ENCODE data around the gene SLU7. TPM values are rescaled to one million over a fixed set of nuclear protein-coding genes. Genes with fewer than 3 reads are reported as not detected.

SLU7 gene
- total RNA-seq, 1 donor from 2014 or later = 16.2 TPM

DNA sequence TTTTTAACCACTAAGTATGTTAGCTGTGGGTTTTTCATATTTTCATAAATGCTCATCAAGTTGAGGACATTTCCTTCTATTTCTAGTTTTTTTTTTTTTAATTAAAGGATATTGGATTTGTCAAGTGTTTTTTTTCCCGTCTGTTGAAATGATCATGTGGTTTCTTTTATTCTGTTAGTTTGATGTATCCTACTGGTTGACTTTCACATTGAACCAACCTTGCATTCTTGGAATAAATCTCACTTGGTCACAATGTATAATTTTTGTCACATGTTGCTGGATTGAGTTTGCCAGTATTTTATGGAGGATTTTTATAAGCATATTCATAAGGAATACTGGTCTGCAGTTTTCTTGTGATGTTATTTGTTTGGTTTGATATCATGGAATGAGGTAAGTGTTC is 31.4 kb downstream of the SLU7 start:
- Histone ChIP-seq H3K9ac (ENCODE audit: low read depth in 1 of 3, low read length in 3 of 3) (no peak overlapping the region), H3K9me3 (ENCODE audit: control insufficient read depth in 3 of 3, low read length in 3 of 3) (peaks cover 0 to 2% (median 0%) of the 10 kb centered on the region in 3 donors), H3K27me3 (ENCODE audit: control insufficient read depth in 3 of 3, insufficient read depth in 3 of 3, low read length in 3 of 3) (no peaks in the 10 kb centered on the region), H3K4me3 (ENCODE audit: low read length in 3 of 3) (no peak overlapping the region), H3K27ac (ENCODE audit: low read depth, low read length) (no peak overlapping the region), H3K36me3 (ENCODE audit: control insufficient read depth in 3 of 3, insufficient read depth in 3 of 3, low read length in 3 of 3) (no peaks in the 10 kb centered on the region), H3K4me1 (ENCODE audit: control insufficient read depth in 3 of 3, insufficient read depth in 3 of 3, low read length in 3 of 3) (peaks cover 0 to under 1% (median 0%) of the 10 kb centered on the region in 3 donors)

DNA sequence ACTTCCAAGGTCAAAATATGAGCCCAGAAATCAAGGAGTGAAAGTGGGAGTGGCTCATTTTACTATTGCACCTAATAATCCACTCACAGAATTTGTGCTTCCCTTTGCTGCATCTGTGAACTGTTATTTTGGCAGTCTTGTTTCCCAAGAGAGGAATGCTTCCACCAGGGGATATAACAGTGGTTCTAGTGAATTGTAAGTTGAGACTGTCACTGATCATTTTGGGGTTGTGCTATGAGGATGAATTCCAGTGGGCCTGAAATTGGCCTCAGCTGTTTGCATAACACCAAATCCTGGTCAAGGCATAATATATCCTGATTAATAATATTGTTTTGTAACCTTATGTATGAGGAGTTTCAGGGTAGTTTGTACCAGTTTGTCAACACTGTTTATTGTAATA is 33.4 kb downstream of the SLU7 start:
- Histone ChIP-seq H3K9ac (ENCODE audit: low read depth in 1 of 3, low read length in 3 of 3) (no peak overlapping the region), H3K27me3 (ENCODE audit: control insufficient read depth in 3 of 3, insufficient read depth in 3 of 3, low read length in 3 of 3) (no peaks in the 10 kb centered on the region), H3K4me3 (ENCODE audit: low read length in 3 of 3) (no peak overlapping the region), H3K4me1 (ENCODE audit: control insufficient read depth in 3 of 3, insufficient read depth in 3 of 3, low read length in 3 of 3) (peaks cover 0 to 3% (median 0%) of the 10 kb centered on the region in 3 donors), H3K27ac (ENCODE audit: low read depth, low read length) (no peak overlapping the region), H3K9me3 (ENCODE audit: control insufficient read depth in 3 of 3, low read length in 3 of 3) (peaks cover 0 to 2% (median 0%) of the 10 kb centered on the region in 3 donors), H3K36me3 (ENCODE audit: control insufficient read depth in 3 of 3, insufficient read depth in 3 of 3, low read length in 3 of 3) (no peaks in the 10 kb centered on the region)

DNA sequence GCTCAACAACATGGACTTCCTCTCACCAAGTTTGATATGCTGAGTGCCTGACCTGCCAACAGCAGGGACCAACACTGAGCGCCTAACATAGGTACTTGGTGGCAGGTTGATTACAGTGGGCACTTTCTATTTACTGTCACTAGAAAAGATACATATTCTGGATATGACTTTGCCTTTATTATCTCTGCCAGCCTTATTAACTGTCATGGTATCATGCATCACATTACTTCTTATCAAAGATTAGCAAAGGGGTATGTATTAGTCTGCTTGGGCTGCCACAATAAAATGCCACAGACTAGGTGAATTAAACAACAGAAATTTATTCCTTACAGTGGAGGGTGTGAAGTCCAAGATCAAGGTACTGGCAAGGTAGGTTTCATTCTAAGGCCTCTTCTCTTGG is 34.2 kb downstream of the SLU7 start:
- Histone ChIP-seq H3K9ac (ENCODE audit: low read depth in 1 of 3, low read length in 3 of 3) (no peak overlapping the region), H3K4me3 (ENCODE audit: low read length in 3 of 3) (no peak overlapping the region), H3K27me3 (ENCODE audit: control insufficient read depth in 3 of 3, insufficient read depth in 3 of 3, low read length in 3 of 3) (no peaks in the 10 kb centered on the region), H3K9me3 (ENCODE audit: control insufficient read depth in 3 of 3, low read length in 3 of 3) (peaks cover 0 to 2% (median 0%) of the 10 kb centered on the region in 3 donors), H3K36me3 (ENCODE audit: control insufficient read depth in 3 of 3, insufficient read depth in 3 of 3, low read length in 3 of 3) (no peaks in the 10 kb centered on the region), H3K27ac (ENCODE audit: low read depth, low read length) (no peak overlapping the region), H3K4me1 (ENCODE audit: control insufficient read depth in 3 of 3, insufficient read depth in 3 of 3, low read length in 3 of 3) (peaks cover 0 to 3% (median 0%) of the 10 kb centered on the region in 3 donors)

DNA sequence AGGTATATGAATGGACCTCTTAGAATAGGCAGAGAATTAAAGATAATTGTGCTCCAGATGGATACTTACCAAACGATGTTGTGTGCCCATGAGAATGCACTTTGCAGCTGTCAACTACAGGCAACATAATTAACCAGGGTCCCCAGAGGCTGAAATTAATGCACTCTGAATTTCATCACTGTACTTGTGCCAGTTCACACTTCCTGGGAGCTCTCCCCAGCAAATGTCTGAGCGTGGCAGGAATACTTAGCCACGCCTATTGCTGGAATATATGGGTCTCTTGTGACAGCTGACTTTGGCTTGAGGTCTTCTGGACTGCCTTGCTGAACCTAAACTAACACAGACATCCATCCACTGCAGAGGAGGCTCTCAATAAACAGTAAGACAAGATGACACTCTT is 36.5 kb downstream of the SLU7 start:
- H3K9me3 ChIP-seq (ENCODE audit: control insufficient read depth in 3 of 3, low read length in 3 of 3) = peaks cover 0 to 2% (median 0%) of the 10 kb centered on the region in 3 donors
- no peak overlapping the region for H3K4me3 ChIP-seq (ENCODE audit: low read length in 3 of 3)
- H3K9ac ChIP-seq (ENCODE audit: low read depth in 1 of 3, low read length in 3 of 3) = no peak overlapping the region
- H3K36me3 ChIP-seq (ENCODE audit: control insufficient read depth in 3 of 3, insufficient read depth in 3 of 3, low read length in 3 of 3) = no peaks in the 10 kb centered on the region
- peaks cover 0 to 5% (median 0%) of the 10 kb centered on the region in 3 donors for H3K4me1 ChIP-seq (ENCODE audit: control insufficient read depth in 3 of 3, insufficient read depth in 3 of 3, low read length in 3 of 3)
- no peaks in the 10 kb centered on the region for H3K27me3 ChIP-seq (ENCODE audit: control insufficient read depth in 3 of 3, insufficient read depth in 3 of 3, low read length in 3 of 3)
- no peak overlapping the region for H3K27ac ChIP-seq (ENCODE audit: low read depth, low read length)

DNA sequence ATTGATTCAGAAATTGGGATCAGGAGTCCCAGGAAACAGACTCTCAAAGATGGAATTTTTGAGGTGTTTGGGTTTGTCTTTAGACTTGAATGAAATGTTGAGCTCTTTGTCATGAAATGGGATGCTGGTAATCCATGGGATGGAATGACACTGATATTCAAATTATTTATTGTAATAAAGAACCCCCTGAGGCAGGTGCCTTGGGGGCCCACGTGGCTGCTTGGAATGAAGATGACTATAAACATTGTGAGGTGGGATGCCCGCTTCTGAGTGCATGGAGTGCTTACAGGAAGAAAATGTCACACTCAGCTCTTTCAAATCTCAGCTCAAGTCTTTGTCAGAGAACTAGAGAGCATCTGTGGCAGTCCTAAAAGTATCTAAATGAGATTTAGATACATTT is 38.8 kb downstream of the SLU7 start:
- Histone ChIP-seq H3K4me3 (ENCODE audit: low read length in 3 of 3) (no peak overlapping the region), H3K27ac (ENCODE audit: low read depth, low read length) (no peak overlapping the region), H3K9me3 (ENCODE audit: control insufficient read depth in 3 of 3, low read length in 3 of 3) (peaks cover 0 to 2% (median 0%) of the 10 kb centered on the region in 3 donors), H3K27me3 (ENCODE audit: control insufficient read depth in 3 of 3, insufficient read depth in 3 of 3, low read length in 3 of 3) (no peaks in the 10 kb centered on the region), H3K36me3 (ENCODE audit: control insufficient read depth in 3 of 3, insufficient read depth in 3 of 3, low read length in 3 of 3) (no peaks in the 10 kb centered on the region), H3K4me1 (ENCODE audit: control insufficient read depth in 3 of 3, insufficient read depth in 3 of 3, low read length in 3 of 3) (peaks cover 0 to 5% (median 0%) of the 10 kb centered on the region in 3 donors), H3K9ac (ENCODE audit: low read depth in 1 of 3, low read length in 3 of 3) (no peak overlapping the region)

DNA sequence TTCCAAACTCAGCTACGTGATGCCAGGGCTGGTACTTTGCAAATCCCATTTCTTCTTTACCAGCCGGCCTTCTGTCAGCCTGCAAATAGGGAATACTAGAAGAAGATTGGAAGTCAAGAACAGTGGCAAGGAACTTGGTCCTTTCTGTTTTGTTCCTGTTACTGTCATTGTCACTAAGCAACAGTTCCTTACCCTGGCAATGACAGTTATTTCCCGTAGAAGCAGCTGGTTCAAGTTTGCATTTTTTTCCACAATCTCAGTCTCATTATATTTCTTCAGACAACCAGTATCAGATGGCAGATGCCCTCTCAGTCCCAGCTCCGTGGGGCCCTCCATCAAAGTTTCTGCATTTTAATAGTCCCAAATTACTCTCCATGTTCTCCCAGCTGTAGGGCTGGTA is 39.4 kb downstream of the SLU7 start:
- H3K27ac ChIP-seq (ENCODE audit: low read depth, low read length) = no peak overlapping the region
- no peaks in the 10 kb centered on the region for H3K36me3 ChIP-seq (ENCODE audit: control insufficient read depth in 3 of 3, insufficient read depth in 3 of 3, low read length in 3 of 3)
- H3K9me3 ChIP-seq (ENCODE audit: control insufficient read depth in 3 of 3, low read length in 3 of 3) = no peaks in the 10 kb centered on the region
- H3K27me3 ChIP-seq (ENCODE audit: control insufficient read depth in 3 of 3, insufficient read depth in 3 of 3, low read length in 3 of 3) = peaks cover 0 to 4% (median 0%) of the 10 kb centered on the region in 3 donors
- no peak overlapping the region for H3K9ac ChIP-seq (ENCODE audit: low read depth in 1 of 3, low read length in 3 of 3)
- no peak overlapping the region for H3K4me3 ChIP-seq (ENCODE audit: low read length in 3 of 3)
- H3K4me1 ChIP-seq (ENCODE audit: control insufficient read depth in 3 of 3, insufficient read depth in 3 of 3, low read length in 3 of 3) = peaks cover 0 to 5% (median 0%) of the 10 kb centered on the region in 3 donors

DNA sequence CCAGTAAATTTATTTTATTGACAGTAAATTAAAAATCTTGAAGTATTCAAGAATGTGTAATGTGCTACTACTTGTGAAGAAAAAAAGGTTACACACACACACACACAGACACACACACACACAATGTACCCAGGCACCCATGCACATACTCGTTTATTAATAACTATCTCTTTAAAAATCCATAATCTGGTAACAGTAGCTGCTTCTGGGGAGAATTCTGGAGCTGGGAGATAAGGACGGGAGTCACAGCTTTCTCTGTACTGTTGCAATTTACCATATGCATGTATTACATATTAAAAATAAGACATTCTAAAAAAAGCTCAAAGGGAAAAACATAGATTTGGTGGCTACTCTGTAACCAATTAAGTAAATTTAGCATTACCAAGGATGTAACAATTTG is 40.6 kb downstream of the SLU7 start:
- Histone ChIP-seq H3K4me3 (ENCODE audit: low read length in 3 of 3) (no peak overlapping the region), H3K9me3 (ENCODE audit: control insufficient read depth in 3 of 3, low read length in 3 of 3) (no peaks in the 10 kb centered on the region), H3K27ac (ENCODE audit: low read depth, low read length) (no peak overlapping the region), H3K36me3 (ENCODE audit: control insufficient read depth in 3 of 3, insufficient read depth in 3 of 3, low read length in 3 of 3) (no peaks in the 10 kb centered on the region), H3K27me3 (ENCODE audit: control insufficient read depth in 3 of 3, insufficient read depth in 3 of 3, low read length in 3 of 3) (peaks cover 0 to 6% (median 0%) of the 10 kb centered on the region in 3 donors), H3K9ac (ENCODE audit: low read depth in 1 of 3, low read length in 3 of 3) (no peak overlapping the region), H3K4me1 (ENCODE audit: control insufficient read depth in 3 of 3, insufficient read depth in 3 of 3, low read length in 3 of 3) (peaks cover 0 to 5% (median 0%) of the 10 kb centered on the region in 3 donors)

DNA sequence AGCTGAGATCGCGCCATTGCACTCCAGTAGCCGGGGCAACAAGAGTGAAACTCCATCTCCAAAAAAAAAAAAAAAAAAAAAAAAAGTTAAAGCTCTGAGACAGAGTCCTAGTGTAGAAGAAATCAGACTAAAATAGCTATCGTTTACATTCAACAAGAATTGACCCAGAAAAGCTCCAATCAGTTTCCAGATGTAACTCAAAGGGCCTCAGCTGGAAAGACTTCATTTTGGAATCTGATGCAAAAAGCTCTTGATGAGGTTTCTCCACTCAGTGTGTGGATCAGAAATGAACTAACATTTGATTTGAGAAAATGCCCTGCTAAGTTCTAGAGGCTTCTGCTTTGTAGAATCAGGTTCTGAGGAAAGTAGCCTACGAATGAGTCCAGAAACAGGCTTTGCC is 41.2 kb downstream of the SLU7 start:
- Histone ChIP-seq H3K9me3 (ENCODE audit: control insufficient read depth in 3 of 3, low read length in 3 of 3) (no peaks in the 10 kb centered on the region), H3K27ac (ENCODE audit: low read depth, low read length) (no peak overlapping the region), H3K36me3 (ENCODE audit: control insufficient read depth in 3 of 3, insufficient read depth in 3 of 3, low read length in 3 of 3) (no peaks in the 10 kb centered on the region), H3K9ac (ENCODE audit: low read depth in 1 of 3, low read length in 3 of 3) (no peak overlapping the region), H3K4me1 (ENCODE audit: control insufficient read depth in 3 of 3, insufficient read depth in 3 of 3, low read length in 3 of 3) (peaks cover 0 to 5% (median 0%) of the 10 kb centered on the region in 3 donors), H3K27me3 (ENCODE audit: control insufficient read depth in 3 of 3, insufficient read depth in 3 of 3, low read length in 3 of 3) (peaks cover 0 to 6% (median 0%) of the 10 kb centered on the region in 3 donors), H3K4me3 (ENCODE audit: low read length in 3 of 3) (no peak overlapping the region)

DNA sequence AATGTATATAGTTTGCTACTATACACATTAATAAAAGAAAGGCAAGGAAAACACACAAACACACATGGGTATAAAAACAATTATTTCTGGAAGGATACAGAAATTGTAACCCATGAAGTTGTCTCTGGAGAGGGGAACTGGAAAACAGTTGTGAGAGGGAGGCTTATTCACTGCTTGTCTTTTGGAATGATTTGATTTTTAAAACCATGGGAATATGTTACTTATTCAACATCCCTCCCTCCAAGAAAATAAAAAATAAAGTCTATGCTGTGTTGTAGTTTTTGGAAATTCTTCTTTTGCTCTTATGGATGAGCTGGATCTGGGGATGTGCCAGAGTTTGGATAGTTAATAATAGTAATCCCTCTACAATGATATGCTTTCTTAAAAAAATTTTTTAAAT is 42.5 kb downstream of the SLU7 start:
- Histone ChIP-seq H3K9ac (ENCODE audit: low read depth in 1 of 3, low read length in 3 of 3) (no peak overlapping the region), H3K9me3 (ENCODE audit: control insufficient read depth in 3 of 3, low read length in 3 of 3) (no peaks in the 10 kb centered on the region), H3K27ac (ENCODE audit: low read depth, low read length) (no peak overlapping the region), H3K4me3 (ENCODE audit: low read length in 3 of 3) (no peak overlapping the region), H3K36me3 (ENCODE audit: control insufficient read depth in 3 of 3, insufficient read depth in 3 of 3, low read length in 3 of 3) (no peaks in the 10 kb centered on the region), H3K4me1 (ENCODE audit: control insufficient read depth in 3 of 3, insufficient read depth in 3 of 3, low read length in 3 of 3) (peaks cover 0 to 3% (median 0%) of the 10 kb centered on the region in 3 donors), H3K27me3 (ENCODE audit: control insufficient read depth in 3 of 3, insufficient read depth in 3 of 3, low read length in 3 of 3) (peaks cover 0 to 6% (median 3%) of the 10 kb centered on the region in 3 donors)

DNA sequence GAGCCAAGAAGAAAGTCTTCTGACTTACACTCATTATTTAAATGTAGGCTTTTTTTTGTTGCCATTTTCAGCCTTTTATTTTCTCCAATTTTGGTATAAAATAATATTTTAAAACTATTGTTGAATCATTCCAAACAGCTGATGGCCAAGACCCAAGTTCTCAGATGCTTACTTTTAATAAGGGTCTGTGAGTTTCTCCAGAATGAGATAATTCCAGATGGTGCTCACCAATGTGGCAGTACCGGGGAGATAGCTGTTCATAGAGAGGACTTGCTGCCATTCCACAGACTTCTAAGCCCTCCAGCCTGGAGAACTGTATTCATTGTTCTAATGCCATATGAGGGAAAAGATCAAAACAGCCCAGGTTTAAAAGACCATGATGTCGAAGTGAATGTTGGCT is 43.2 kb downstream of the SLU7 start:
- no peak overlapping the region for H3K9ac ChIP-seq (ENCODE audit: low read depth in 1 of 3, low read length in 3 of 3)
- no peak overlapping the region for H3K27ac ChIP-seq (ENCODE audit: low read depth, low read length)
- H3K4me1 ChIP-seq (ENCODE audit: control insufficient read depth in 3 of 3, insufficient read depth in 3 of 3, low read length in 3 of 3) = peaks cover under 1 to 6% (median 2%) of the 10 kb centered on the region in 3 donors
- no peaks in the 10 kb centered on the region for H3K36me3 ChIP-seq (ENCODE audit: control insufficient read depth in 3 of 3, insufficient read depth in 3 of 3, low read length in 3 of 3)
- H3K4me3 ChIP-seq (ENCODE audit: low read length in 3 of 3) = no peak overlapping the region
- peaks cover 0 to 6% (median 3%) of the 10 kb centered on the region in 3 donors for H3K27me3 ChIP-seq (ENCODE audit: control insufficient read depth in 3 of 3, insufficient read depth in 3 of 3, low read length in 3 of 3)
- no peaks in the 10 kb centered on the region for H3K9me3 ChIP-seq (ENCODE audit: control insufficient read depth in 3 of 3, low read length in 3 of 3)
